Effector memory CD4-positive, alpha-beta T cell (primary cell): ENCODE results near the gene LIAS.
A peak's percentile ranks its signal among the peaks of the same experiment; 100 is the strongest.
"Not testable (repeated sequence)": the region's sequence is repeated elsewhere in the genome, so short reads cannot be mapped to it uniquely, and the experiment has no call there.

Experiments
- DNase-seq, 3 donors: peaks; one replicate each; pipeline ENCODE4 v3.0.0-alpha.2; 2020
- H3K27ac ChIP-seq: 2 replicates; pipeline ENCODE4 v1.7.0; 2013; ENCODE audit warnings: mild to moderate bottlenecking, low read length, moderate library complexity; ENCODE audit not compliant: insufficient read depth, poor library complexity, severe bottlenecking
- H3K27me3 ChIP-seq: replicated peaks from 2 replicates; pipeline ENCODE4 v1.7.0; 2013; ENCODE audit warnings: mild to moderate bottlenecking, low read length; ENCODE audit not compliant: insufficient read depth, control insufficient read depth, poor library complexity, severe bottlenecking
- H3K36me3 ChIP-seq: 2 replicates; pipeline ENCODE4 v1.7.0; 2013; ENCODE audit warnings: mild to moderate bottlenecking, low read length, moderate library complexity; ENCODE audit not compliant: control insufficient read depth, insufficient read depth
- H3K4me1 ChIP-seq: 2 replicates; pipeline ENCODE4 v1.7.0; 2013; ENCODE audit warnings: low read length, mild to moderate bottlenecking; ENCODE audit not compliant: control insufficient read depth, insufficient read depth, poor library complexity, severe bottlenecking
- H3K4me3 ChIP-seq: 2 replicates; pipeline ENCODE4 v1.7.0; 2013; ENCODE audit warnings: low read length, low read depth, mild to moderate bottlenecking; ENCODE audit not compliant: insufficient read depth, poor library complexity, severe bottlenecking
- H3K9me3 ChIP-seq: 2 replicates; pipeline ENCODE4 v1.7.0; 2013; ENCODE audit warnings: mild to moderate bottlenecking, low read length, moderate library complexity; ENCODE audit not compliant: control insufficient read depth

The LIAS gene

DNA sequence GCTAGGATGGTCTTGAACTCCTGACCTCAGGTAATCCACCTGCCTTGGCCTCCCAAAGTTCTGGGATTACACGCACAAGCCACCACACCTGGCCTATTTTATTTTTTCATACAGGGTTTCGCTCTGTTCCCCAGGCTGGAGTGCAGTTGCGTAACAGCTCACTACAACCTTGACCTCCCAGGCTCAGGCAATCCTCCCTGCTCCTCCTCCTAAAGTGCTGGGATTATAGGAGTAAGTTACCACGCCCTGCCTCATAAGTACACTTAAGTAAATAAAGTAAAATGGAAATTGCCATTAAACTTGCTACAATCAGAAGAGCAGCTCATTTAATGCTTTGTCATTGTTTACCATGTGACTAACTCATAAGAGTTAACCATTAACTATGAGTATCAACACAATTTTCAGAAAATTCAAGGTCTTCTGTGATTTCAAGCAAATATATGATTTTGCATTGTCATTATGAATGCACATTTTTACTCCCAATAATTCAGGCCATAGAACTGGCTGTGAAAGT lies 56.1 kb downstream of the LIAS start:
- peaks cover 8% of the 10 kb centered on the region for H3K36me3 ChIP-seq
- H3K4me1 ChIP-seq, result no peaks in the 10 kb centered on the region
- no peak overlapping the region for H3K4me3 ChIP-seq
- H3K9me3 ChIP-seq, result no peaks in the 10 kb centered on the region
- no peak overlapping the region for H3K27ac ChIP-seq
- H3K27me3 ChIP-seq, result no peaks in the 10 kb centered on the region
- no peak for DNase-seq

DNA sequence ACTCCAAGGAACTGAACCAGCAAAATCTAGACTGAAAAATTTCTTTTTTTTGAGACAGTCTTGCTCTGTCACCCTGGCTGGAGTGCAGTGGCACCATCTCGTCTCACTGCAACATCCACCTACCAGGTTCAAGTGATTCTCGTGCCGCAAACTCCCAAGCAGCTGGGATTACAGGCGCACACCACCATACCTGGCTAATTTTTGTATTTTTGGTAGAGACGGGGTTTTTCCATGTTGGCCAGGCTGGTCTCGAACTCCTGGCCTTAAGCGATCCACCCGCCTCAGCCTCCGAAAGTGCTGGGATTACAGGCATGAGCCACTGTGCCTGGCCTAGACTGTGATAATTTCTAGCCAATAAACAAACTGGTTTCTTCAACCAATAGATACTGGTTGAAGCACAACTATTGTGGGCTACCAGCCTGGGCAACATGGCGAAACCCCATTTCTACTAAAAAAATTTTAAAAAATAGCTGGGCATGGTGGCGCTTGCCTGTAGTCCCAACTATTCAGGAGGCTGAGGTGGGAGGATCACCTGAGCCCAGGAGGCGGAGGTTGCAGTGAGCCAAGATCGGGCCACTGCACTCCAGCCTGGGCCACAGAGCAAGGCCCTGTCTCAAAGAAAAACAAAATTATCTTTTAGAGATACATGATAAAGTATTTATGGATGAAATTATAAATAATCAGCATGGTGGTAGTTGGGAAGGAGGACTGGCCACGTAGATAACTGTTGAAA lies 57.0 kb downstream of the LIAS start:
- H3K27ac ChIP-seq, DNase-seq, H3K4me3 ChIP-seq, H3K36me3 ChIP-seq, H3K4me1 ChIP-seq, H3K27me3 ChIP-seq, H3K9me3 ChIP-seq: not testable (repeated sequence)

DNA sequence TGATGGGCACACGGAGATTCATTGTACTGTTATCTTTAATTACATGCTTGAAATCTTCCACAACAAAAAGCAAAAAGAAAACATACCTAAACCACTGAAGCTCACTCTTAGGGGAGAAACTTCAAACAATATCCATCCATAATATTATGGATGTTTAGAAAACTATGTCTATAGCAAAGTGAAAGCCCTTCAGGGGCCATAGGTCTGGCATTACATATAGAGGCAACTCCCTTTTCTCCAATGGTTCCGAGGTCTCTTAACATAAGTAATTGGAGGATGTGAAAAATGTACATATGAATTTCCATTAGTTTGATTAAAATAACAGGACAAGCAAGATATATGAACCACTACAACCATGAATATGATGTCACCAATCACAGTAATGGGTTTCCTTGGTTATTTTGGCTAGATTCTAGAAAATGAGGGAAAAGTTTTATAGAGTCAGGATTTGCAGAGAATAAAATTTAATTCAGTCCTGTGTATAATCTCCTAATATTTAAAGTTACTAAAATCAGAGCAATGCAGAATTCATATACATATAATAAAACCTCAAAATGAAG lies 57.6 kb downstream of the LIAS start:
- no peaks in the 10 kb centered on the region for H3K4me1 ChIP-seq
- H3K9me3 ChIP-seq, result no peaks in the 10 kb centered on the region
- no peaks in the 10 kb centered on the region for H3K36me3 ChIP-seq
- no peak for DNase-seq
- H3K4me3 ChIP-seq, result no peak overlapping the region
- no peak overlapping the region for H3K27ac ChIP-seq
- H3K27me3 ChIP-seq, result no peaks in the 10 kb centered on the region

DNA sequence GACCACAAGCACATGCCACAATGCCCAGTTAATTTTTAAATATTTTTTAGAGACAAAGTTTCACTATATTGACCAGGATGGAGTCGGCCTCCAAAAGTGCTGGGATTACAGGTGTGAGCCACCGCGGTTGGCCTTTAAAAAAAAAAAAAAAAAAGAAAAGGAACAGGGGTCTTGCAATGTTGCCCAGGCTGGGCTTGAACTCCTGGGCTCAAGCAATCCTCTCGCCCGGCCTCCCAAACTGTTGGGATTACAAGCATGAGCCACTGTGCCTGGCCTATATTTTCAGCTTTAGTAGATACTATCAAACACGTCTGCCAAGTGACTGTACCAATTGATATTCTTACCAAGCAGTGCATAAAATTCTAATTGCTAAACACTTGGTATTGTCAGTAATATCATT lies 59.6 kb downstream of the LIAS start:
- Histone ChIP-seq H3K4me3 (no peak overlapping the region), H3K36me3 (no peaks in the 10 kb centered on the region), H3K4me1 (no peaks in the 10 kb centered on the region), H3K27ac (no peak overlapping the region), H3K9me3 (no peaks in the 10 kb centered on the region), H3K27me3 (no peaks in the 10 kb centered on the region)
- no peak for DNase-seq

DNA sequence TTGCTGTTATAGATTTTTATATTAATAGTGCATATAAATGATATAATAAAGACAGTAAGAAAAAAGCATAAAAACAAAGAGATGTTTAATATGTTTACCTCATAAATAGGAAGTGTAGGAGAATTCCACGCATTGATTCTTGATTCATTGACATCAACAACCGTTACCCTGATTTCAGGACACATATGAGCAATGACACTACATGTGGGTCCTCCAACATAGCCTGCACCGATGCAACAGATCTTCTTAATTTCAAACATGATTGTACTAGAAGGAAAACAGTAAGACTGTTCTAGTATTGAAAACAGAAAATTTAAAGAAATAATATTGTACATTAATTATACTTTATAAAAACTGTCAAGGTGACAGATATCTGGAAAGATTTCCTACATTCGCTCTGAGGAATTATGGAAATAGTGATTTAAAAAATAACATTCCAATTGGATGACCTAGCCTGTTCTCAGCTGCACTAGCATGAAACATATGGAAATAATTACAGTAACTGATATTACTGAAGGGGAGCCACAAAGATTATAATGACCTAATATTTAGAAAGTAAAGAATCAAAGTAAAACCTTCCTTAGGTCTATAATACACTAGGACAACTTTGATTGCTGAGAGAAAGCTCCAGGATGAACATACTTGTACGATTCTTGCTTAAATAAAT lies 62.5 kb downstream of the LIAS start:
- Histone ChIP-seq H3K36me3 (no peaks in the 10 kb centered on the region), H3K27ac (no peak overlapping the region)
- no peak for DNase-seq

DNA sequence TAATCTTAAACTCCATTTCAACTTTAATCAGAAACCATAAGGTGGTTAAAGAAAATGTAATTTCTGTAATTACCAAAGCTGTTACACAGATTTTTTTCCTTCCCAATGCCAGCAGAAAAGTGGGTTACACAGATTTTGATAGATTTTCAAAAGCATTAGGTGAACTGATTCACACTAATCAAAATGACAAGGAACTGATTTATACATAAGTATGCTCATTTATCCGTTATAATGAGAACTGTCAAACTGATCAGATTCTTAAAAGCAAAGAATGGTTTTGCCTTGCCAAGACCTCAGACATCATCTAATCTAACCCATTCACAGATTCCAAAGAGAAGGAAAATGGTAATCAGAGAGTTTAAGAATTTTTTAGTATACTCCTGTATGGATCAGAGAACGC lies 63.2 kb downstream of the LIAS start:
- H3K27me3 ChIP-seq, result no peaks in the 10 kb centered on the region
- H3K9me3 ChIP-seq, result no peaks in the 10 kb centered on the region
- H3K36me3 ChIP-seq, result no peaks in the 10 kb centered on the region
- peaks cover 8% of the 10 kb centered on the region for H3K4me1 ChIP-seq
- DNase-seq, result no peak
- H3K4me3 ChIP-seq, result no peak overlapping the region
- H3K27ac ChIP-seq, result no peak overlapping the region

More for the DNA sequence above, 62.5 kb downstream of the LIAS start:
- Histone ChIP-seq H3K4me3 (no peak overlapping the region), H3K9me3 (no peaks in the 10 kb centered on the region), H3K27me3 (no peaks in the 10 kb centered on the region), H3K4me1 (peaks cover 4% of the 10 kb centered on the region)

DNA sequence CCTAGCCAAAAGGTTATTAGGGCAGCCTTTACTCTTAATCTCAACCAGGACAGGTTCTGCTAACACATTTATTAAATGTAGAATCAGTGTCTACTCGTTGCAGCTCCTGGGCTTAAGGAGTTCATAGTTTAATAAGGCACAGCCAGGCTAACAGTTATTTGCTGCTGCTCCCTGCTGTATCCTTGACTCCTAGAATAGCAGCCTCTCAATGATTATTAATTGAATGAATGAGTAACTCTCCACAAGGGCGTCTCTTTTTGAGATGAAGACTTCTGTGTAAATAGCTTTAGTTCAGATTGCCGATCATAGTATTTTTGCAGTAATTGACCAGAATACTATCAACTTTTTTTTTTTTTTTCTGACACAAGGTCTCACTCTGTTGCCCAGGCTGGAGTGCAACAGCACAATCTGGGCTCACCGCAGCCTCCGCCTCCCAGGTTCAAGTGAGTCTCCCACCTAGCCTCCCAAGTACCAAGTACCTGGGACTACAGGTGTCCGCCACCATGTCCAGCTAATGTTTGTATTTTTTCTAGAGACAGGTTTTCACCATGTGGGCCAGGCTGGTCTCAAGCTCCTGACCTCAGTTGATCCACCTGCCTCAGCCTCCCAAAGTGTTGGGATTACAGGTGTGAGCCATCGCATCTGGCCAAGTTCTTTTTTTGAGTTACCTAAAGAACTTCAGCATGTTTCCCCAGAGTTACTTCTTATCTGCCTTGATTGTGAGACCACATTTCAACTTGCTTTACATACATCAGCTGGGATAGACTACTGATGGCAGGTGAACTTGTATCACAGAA lies 65.5 kb downstream of the LIAS start:
- no peak overlapping the region for H3K4me3 ChIP-seq
- peaks cover 14% of the 10 kb centered on the region for H3K4me1 ChIP-seq
- no peak for DNase-seq
- no peak overlapping the region for H3K27ac ChIP-seq
- H3K36me3 ChIP-seq, result no peaks in the 10 kb centered on the region
- no peaks in the 10 kb centered on the region for H3K9me3 ChIP-seq
- no peaks in the 10 kb centered on the region for H3K27me3 ChIP-seq

DNA sequence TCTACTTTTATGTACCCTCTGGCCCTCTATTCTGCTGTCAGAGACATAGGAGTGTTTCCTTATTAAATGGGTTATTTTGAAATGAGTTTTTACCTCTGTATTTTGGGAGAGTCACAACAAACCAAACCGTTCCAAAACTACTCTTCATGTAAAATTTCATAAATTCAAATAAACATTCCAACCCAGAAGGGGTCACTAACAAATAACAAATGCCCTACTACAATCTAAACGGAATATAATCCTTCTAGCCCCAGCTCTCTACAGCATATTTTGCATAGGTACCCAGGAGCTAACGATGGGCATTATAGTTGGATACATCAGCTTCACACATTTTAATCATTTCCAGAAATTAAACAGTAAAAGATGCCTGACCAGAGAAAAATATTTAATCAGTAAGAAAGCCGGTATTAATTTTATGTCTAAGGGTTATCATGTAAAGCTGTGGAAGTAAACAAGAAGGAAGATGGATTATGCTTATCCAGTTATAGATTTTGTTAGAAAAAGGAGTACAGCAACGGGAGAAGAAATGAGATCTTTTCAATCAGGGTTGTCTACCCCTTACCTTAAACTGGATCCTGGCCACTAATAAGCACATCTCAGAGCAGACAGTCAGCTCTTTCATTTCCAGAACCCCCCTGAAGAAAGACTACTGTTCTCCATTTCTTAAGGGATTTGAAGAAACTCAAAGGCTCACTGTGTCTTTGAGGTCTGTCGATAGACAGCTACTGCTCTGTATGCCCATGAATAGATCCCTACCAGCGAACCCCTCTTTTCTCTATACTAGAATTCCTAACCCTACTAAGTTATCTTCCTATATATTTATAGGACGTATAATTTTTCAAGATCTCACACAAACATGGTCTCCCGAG lies 67.2 kb downstream of the LIAS start:
- no peaks in the 10 kb centered on the region for H3K9me3 ChIP-seq
- H3K27me3 ChIP-seq, result no peaks in the 10 kb centered on the region
- H3K27ac ChIP-seq, result no peak overlapping the region
- DNase-seq, result no peak
- no peaks in the 10 kb centered on the region for H3K36me3 ChIP-seq
- peaks cover 14% of the 10 kb centered on the region for H3K4me1 ChIP-seq
- peak overlapping the region; percentile 92 for H3K4me3 ChIP-seq

DNA sequence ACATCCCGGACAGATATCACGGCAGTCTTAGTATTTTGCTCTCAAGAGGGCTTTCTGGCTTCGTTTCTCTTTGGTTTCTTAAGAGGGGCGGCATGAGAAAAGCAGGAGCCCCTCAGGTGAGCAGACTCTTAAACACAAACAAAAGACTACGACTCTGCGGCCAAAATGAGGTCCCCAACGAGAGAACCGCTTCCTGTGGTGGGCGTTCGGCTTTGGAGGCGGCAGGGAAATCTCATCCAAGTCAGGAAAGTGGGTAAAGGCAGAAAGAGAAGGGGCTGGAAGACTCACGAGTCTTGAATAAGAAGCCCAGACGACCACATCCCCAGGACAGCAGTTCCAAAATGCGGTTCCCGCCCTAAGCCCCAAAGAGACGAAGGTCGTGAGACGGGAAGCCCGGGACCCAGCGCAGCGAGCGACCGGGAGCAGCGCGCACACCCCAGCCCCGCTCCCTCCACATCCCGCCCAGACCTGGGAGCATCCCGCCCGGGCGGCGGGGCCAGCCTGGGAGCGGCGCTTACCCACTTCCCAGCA lies 68.0 kb downstream of the LIAS start:
- DNase-seq, result peak in 2 of 3 donors; percentile 1 to 2

More for the DNA sequence above, 68.0 kb downstream of the LIAS start:
- Histone ChIP-seq H3K27ac (peak overlapping the region; percentile 68), H3K9me3 (no peaks in the 10 kb centered on the region), H3K4me1 (peaks cover 14% of the 10 kb centered on the region), H3K27me3 (no peaks in the 10 kb centered on the region), H3K36me3 (no peaks in the 10 kb centered on the region), H3K4me3 (peak overlapping the region; percentile 92)
